Keratinocyte (primary cell): Measurements from ENCODE around the gene NUBP2.

Experiments used
- EZH2 ChIP-seq: IDR thresholded peaks from one replicate; pipeline ENCODE4 v1.6.1; 2012; ENCODE audit warnings: inconsistent platforms, mild to moderate bottlenecking, low read length, moderate library complexity
- TF ChIP-seq, protein P1 (sequence below), 3 experiments: IDR thresholded peaks in 1 of 3; conservative IDR thresholded peaks in 1 of 3; optimal IDR thresholded peaks in 1 of 3; 2 replicates in 2 of 3; 3 replicates in 1 of 3; pipeline versions ENCODE3 to v1.5.1; 2011; ENCODE audit warnings: low read length in 3 of 3, mild to moderate bottlenecking in 3 of 3, moderate library complexity in 2 of 3, control low read depth in 1 of 3, inconsistent platforms in 1 of 3; ENCODE audit not compliant: insufficient read depth in 2 of 3; ENCODE audit errors: extremely low read depth in 1 of 3

DNA sequence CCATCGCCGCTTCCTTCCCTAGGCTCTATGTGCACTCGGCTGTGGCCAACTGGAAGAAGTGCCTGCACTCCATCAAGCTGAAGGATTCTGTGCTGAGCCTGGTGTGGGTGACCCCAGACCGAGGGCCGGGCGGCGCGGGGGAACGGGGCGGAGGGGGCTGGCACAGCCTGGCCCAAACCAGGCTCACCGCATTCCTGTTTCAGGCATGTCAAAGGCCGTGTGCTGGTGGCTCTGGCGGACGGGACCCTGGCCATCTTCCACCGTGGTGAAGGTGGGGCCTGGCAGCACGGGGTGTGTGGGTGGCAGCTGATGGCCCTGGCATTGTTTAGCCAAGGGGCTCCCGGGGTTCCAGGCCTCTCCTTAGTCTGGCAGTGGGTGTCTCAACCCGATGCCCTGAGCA, 16.1 kb upstream of the NUBP2 start:
- TF ChIP-seq, protein P1, sequence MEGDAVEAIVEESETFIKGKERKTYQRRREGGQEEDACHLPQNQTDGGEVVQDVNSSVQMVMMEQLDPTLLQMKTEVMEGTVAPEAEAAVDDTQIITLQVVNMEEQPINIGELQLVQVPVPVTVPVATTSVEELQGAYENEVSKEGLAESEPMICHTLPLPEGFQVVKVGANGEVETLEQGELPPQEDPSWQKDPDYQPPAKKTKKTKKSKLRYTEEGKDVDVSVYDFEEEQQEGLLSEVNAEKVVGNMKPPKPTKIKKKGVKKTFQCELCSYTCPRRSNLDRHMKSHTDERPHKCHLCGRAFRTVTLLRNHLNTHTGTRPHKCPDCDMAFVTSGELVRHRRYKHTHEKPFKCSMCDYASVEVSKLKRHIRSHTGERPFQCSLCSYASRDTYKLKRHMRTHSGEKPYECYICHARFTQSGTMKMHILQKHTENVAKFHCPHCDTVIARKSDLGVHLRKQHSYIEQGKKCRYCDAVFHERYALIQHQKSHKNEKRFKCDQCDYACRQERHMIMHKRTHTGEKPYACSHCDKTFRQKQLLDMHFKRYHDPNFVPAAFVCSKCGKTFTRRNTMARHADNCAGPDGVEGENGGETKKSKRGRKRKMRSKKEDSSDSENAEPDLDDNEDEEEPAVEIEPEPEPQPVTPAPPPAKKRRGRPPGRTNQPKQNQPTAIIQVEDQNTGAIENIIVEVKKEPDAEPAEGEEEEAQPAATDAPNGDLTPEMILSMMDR (optimal IDR thresholded peaks at IDR 0.05 in 1 of 3, IDR thresholded peaks at IDR 0.05 in 1 of 3, conservative IDR thresholded peaks at IDR 0.05 in 1 of 3; ENCODE audit: extremely low read depth in 1 of 3, insufficient read depth in 2 of 3, low read length in 3 of 3): no peak
- TF ChIP-seq EZH2: no peak
